HG02884 (cell line): Measurements from ENCODE around the gene VCX3B.
"Not testable (repeated sequence)": the region's sequence is repeated elsewhere in the genome, so short reads cannot be mapped to it uniquely, and the experiment has no call there.

Experiments used
- ATAC-seq: cut with Tn5 transposase; IDR thresholded peaks from one replicate; pipeline ENCODE4 v1.9.1; 2021; ENCODE audit warnings: mild to moderate bottlenecking, moderate library complexity; ENCODE audit not compliant: unreplicated experiment

VCX3B gene

GRCh38 chrX:8464530-8464929 is at the start of gene VCX3B:
VCX3B (plus strand) TSS chrX:8464830; CDS start chrX:8465451, 621 bp downstream.
- ATAC-seq = not testable (repeated sequence)

DNA sequence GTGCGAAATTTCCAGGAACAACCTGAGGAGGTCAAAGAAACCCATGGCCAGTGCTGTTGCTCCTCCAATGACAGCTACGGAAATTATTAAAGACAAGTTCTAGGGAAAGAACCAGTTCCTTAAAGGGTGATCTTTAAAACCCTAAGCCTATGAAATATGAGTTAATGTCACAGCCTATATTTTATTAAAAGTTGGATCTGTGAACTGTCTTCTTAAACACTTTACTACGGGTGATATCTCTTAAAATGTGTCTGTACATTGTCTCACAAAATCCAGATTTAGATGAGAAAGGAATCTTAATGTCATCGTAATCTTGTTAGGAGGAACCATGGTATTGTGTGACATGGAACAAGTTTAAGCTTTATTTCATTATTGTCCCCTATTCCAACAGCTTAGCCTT is 46.3 kb upstream of the VCX3B start:
- ATAC-seq = no peak

GRCh38 chrX:8424912-8425311 is 39.7 kb upstream of the VCX3B start:
- ATAC-seq = no peak

GRCh38 chrX:8429692-8430249 is 34.9 kb upstream of the VCX3B start:
- no peak for ATAC-seq

DNA sequence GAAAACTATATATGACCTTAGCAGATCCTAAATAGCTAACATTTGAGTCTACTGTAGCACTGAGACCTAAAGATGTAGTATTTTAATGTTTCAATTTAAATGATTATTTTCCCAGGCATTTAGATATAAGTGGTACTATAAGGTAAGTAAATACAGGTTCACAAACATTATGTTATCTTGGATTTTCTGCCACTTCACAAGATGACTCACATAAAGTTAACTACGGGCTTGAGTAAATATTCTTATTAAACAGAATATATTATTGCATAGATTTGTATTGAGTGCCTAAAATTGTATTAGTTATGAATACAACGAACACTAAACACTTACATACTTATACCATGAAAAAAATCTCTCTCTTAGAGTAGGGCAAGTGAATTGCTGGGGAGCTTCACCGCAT is 34.2 kb upstream of the VCX3B start:
- ATAC-seq = no peak

DNA sequence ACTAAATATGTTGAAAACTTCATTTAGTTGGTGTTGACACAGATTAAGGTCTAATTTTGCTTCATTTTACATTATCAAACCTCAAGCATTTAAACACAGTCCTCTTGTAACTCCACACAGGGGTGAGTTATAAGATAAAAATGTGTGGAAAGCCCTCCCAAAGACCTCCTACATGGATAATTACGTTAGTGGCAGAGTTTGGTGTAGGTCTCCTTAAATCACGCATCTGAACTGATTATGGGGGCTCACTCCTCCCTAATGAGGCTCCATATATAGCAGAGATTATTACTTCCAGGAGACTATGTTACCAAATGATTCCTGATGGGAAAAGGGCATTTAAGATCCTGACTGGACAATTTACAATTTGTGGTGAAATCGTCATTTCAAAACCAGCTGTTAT is 32.2 kb upstream of the VCX3B start:
- ATAC-seq = no peak

DNA sequence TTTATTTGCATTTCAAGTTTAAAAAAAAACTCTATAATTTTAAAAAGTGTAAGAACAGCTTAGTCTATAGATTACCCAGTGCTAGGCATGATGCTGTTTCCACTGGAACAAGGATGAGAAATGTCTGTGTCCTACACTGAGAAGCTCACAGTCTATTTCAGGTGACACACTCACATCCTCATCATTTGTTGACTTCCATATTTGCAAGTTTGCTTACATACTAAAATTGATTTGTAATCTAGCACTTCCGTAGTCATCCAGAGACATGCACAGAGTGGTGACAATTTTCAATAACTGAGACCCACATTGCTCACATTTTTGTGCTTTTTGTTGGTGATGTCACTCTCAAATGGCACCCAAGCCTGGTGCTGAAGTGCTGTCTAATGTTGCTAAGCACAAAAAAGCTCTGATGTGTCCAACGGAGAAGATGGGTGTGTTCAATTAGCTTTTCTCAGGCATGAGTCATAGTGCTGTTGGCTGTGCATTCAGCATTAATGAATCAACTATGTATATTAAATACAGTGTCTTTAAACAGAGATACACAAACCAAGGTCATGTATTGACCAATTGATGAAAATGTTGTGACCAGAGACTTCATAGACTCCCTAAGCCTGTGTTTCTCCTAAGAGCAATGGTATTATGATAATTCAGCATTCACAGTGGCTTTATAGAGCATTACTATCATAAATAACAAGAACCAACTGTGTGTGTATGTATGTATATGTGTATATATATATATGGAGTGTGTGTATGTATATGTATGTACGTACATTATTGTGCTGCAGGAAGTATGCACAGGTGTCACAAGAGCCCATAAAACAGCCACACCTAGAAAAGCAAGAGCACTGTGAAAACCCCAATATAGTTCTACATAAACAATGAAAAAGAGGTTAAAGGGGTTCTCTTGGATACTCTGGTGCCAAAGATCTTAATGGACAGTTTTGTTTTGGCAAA is 31.2 kb upstream of the VCX3B start:
- ATAC-seq = no peak

GRCh38 chrX:8447368-8447767 is 17.3 kb upstream of the VCX3B start:
- ATAC-seq = no peak

GRCh38 chrX:8452343-8452742 is 12.3 kb upstream of the VCX3B start:
- ATAC-seq = not testable (repeated sequence)

DNA sequence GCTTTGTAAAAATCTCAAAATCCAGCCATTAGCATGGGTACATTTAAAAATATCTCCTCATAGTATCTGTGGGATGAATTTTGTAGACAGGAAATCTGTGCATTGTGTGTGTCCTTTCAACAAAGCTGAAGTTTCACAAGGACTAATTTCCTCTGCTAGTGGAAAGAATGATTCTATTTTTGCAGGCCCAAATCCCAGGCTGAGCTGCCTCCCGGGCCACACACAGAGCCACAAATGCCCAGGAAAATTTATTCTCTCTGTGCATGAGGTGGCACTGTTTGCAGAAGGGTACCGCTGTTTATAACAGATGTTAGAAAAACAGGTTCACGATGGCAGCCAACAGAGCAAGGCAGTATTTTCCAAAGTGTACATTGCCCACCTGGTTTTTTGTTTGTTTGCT is 11.0 kb upstream of the VCX3B start:
- ATAC-seq = no peak

- no peak for ATAC-seq
Measured at GRCh38 chrX:8455557-8455956, 9.1 kb upstream of the VCX3B start.

GRCh38 chrX:8462488-8462887 is 2.1 kb upstream of the VCX3B start:
- no peak for ATAC-seq

DNA sequence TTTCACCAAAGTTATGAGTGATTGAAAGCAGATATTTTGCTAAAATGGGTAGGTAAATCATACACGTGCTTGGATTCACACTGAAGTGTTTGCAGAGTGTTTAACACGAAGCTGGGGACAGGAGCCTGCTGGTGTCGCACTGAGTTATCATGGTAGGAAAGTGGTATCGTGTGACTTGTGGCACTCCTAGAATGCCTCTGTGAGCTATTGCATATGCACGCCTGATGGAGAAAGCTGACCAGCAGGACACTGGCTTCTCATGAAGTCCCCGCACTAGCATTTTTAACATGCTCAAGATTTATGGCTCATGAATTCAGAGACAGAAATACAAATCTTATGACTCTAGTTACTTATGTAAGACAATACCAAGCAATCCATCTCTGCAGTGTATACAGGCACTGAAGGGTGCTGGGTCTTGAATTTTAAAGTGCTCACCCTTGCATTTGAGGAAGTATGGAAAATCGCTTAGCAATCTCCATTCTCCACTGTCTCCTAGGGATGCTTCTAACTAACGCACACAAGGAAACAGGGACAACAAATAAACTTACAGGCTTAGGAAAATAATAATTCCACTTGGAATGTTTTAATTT is 19.8 kb downstream of the VCX3B start:
- ATAC-seq = no peak

- ATAC-seq = not testable (repeated sequence)
Measured at GRCh38 chrX:8495036-8495435, 30.4 kb downstream of the VCX3B start.

DNA sequence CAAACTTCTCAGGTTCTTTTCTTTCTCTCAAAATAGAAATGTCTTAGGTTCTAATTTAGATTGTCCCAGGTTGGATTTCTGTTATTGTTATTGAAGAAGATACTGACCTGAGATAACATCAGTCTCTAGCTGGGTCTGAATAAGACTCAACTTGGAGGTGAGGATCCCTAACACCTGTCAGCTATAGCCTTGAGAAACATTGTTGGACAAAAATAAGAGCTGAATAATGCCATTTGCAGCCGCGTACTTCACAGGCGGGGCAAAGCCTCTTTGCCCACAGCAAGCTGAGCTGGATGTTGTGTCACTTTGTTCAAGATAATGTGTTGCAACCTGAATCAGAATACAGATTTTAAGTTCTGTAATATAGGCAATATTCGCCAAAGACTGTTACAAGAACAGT is 35.6 kb downstream of the VCX3B start:
- no peak for ATAC-seq

GRCh38 chrX:8502101-8502500 is 37.5 kb downstream of the VCX3B start:
- not testable (repeated sequence) for ATAC-seq

DNA sequence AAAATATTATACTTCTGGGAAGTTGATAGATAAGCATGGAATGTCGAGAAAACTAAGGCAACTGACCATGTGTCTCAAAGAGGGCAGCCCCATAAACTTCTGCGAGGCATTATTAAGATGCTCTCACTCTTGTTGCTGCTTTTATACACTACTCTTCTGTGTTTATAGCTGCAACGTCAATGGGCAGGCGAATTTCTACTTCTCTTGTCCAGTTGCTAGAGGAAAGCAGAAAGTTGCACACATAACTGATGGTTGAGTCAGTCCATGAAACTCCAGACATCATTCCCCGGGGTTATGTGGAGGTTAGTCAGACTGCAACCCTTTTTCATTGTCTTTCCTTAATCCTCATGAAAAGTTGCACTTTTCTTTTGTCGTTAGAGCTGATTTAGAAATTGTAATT is 39.8 kb downstream of the VCX3B start:
- ATAC-seq = no peak
